HUDEP-2 (cell line): ENCODE measurements around the gene RIC8A.
A peak's percentile ranks its signal among the peaks of the same experiment; 100 is the strongest.

Experiments used
- DNase-seq, 76 experiments: peaks; one replicate each; lab custom pipeline; 2025; ENCODE audit not compliant: unreplicated experiment in 76 of 76; lab: John Stamatoyannopoulos, UW

The RIC8A gene

DNA sequence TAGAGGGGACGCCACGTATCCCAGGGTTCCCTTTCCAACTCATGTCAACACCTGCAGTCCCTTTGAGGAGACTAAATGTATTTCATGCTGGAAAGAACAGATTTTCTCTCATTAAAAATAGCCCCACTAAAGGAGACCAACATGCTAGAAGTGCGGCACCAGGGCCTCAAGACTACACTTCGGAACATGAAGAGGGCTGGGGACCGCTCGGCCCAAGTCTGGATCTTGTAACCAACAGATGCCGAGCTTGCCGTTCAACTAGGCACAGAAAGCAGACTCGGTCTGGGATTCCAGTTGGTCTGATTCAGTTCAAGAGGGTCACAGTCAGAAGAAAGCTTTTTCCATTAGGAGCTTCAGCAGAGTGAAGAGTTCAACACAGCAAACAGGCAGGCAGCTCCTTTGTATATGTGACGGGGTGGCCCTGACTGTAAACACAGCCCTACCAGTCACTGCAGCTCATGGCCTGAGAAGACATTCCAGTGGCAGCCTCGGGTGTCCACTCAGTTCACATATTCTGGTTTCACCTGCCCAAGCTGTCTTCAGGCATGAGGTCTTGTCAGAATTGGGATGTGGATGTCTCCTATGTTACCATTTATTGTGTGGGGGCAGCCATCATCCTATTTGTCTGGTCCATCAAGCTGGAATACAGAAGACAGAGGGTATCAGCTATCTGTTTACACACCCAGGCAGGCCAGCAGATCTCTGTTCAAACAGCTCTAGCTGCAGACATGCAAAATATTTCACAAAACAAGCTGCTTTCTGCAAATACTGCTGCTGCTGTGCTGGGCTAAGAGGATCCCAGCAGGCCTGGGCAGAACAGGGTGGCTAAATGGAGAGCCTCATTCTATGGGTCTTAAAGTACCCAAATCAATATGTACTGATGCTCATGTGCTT lies 8.8 kb downstream of the RIC8A start:
- DNase-seq: no peak

DNA sequence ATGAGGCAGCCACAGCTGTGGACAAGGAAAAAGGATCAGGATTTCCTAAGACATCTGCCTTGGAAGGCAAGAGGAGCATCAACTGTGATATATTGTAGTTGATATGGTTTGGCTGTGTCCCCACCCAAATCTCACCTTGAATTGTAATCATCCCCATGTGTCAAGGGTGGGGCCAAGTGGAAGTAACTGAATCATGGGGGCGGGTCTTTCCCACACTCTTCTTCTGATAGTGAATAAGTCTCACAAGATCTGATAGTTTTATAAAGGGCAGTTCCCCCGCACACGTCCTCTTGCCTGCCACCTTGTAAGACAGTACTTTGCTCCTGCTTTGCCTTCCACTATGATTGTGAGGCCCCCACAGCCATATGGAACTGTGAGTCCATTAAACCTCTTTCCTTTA lies 10.2 kb downstream of the RIC8A start:
- DNase-seq: peak in 2 of 76 experiments; percentile 11 to 14

DNA sequence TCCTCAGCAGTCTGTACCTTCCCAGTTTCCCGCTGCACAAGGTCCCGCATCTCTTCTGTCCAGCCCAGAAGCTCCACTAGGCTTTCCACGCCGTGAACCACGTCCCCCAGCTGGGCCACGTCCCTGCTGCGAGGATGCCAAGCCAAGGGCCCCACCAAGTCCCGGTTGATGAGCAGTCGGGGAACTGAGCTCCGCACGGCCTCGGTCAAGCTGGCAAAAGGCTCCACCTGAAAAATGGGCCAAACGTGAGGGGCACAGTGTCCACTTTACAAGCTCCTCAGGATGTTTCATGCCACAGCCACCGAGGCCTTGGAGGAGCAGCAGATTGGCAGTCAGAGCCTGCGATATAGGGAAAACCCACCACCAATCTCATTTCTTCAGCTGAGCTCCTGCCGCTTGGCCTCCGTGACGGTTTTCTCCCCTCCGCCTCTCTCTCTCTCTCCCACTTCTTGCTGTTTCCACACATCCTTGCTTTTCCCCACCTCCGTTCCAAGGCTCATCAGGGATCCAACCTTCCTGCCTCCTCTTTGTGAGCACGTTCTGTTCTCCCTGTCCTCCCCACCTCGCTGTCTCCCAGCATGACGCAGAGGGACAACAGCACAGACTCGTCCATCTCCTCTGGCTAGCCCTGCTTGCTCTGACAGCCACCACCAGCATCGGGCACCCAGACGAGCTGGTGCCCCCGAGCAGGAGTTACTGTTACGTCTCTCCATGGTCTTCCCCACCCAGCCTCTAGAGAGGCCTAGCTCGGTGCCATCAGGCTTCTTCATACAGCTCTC lies 11.5 kb downstream of the RIC8A start:
- no peak for DNase-seq

DNA sequence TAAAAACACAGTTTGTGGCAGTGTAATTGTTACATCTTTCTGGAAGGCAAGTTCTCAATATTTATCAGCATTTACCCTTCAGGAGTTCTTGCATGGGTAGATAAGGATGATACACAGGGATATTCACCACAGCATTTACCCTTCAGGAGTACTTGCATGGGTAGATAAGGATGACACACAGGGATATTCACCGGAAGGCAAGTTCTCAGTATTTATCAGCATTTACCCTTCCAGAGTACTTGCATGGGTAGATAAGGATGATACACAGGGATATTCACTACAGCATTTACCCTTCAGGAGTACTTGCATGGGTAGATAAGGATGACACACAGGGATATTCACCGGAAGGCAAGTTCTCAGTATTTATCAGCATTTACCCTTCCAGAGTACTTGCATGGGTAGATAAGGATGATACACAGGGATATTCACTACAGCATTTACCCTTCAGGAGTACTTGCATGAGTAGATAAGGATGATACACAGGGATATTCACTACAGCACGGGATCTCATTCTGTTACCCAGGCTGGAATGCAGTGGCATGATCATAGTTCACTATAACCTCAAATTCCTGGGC lies 13.2 kb downstream of the RIC8A start:
- peak in 37 of 76 experiments; percentile 8 to 92 (median 73) for DNase-seq

DNA sequence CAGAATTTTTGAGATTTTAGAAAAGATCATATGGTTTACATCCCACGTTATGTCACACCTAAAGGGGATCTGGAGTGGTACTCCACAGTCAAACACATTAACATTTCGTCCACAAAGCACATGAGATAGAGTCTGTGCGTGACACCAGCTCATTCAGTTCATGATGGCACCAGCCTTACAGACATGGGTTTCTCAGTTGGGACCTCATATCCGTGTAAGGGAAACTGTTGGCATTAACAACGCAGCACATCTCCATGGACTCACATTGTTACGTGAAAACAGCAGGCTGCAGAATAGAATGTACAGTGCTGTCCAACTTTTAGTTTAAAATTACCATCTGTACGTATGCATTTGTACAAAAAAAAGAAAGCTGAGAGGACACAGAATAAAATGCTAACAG lies 14.0 kb downstream of the RIC8A start:
- DNase-seq: no peak

DNA sequence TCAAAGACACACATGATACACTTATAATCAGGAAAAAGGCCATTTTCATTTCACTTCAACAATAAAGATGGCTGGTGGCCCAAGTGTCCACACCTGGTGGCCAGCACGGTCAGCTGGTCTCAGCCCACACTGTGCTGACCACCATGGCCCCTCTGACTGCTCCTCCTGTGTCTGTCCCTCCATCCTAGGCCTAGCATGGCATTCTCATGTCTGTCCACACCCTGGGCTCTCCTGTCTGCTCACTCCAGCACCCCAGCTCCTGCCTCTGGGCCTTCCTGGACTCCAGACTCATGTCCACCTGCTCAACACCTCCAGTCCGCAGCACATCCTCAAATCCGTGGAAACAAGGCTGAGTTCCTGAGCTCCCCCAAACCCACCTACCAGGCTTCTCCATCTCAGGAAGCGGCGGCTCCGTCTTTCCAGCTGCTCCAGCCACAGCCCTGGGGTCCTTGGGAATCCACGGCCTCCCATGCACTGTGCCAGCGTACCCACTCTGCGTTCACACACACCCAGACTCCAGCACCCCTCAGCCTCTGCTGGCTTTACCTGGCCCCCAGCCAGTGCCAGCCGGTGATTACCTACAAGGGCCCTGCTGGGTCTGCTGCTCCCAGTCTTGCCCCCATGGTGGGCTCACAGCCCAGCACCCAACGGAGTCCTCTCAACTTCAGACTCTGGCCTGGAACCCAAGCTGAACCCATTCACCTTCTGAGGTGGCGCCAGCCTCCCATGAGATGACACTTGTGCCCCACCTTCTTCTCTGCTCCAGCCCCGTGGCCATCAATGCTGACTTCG lies 14.7 kb downstream of the RIC8A start:
- DNase-seq: no peak

DNA sequence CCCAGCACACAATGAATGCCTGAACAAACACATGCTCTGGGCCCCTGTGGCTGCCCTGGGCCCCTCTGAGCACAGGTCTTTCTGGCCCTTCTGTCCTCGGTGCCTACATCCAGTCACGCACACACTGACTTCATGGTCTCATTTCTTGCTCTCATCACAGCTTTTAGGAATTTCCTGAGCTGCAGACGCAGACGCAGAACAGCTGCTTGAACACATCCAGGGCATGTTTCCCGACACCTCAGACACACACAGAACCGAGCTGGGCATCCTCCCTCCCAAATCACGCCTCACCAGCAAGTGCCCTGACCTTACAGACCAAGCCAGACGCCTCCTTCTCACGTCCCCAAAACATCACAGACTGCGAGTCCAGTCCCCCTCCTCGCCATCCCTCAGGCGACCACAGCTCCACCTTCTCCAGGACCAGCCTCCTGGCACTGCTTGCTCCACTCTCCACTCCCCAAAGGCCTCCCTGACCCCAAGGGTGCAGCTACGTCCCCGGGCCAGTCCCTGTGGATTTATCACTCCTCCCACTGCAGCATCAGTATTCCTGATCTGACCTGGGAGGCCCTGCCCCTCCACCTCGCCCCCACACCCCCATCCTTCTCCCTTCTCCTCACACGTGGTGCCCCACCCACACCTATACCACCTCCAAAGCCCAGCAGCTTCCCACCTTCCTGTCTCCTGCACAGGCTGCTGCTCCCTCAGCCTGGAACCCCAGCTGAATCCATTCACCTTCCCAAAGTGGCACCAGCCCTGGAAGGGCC lies 15.7 kb downstream of the RIC8A start:
- no peak for DNase-seq

DNA sequence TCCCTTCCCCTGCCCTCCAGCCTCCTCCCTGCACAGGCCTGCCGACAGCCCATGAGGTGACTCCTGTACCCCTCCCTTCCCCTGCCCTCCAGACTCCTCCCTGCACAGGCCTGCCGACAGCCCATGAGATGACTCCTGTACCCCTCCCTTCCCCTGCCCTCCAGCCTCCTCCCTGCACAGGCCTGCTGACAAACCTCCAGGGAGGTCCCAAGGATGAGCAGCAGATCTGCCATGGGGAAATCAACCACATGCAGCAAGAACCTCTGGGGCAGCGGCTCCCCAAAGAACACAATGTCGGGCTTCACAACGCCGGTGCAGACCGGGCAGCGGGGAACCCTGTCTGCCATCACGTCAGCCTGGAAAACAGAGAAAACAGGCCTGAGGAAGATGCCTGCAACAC lies 16.4 kb downstream of the RIC8A start:
- DNase-seq: no peak

DNA sequence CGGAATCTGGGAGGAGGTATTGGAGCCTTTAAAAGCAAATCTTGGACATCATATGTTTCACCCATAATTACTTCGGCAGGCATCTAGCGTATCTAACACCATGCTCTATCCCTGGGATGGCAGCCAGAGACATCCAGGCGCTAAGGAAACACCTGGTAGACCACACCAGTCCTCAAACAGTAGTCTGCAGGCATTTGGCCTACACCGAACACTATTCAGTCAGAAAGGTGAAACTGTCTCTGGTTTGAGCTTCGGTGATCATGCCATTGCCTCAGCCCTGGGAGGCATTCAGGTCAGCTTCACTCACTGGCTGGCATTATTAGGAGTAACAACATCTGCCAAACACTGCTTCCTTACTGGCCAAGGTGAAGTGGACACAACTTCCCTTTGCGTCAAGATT lies 16.9 kb downstream of the RIC8A start:
- DNase-seq: no peak

DNA sequence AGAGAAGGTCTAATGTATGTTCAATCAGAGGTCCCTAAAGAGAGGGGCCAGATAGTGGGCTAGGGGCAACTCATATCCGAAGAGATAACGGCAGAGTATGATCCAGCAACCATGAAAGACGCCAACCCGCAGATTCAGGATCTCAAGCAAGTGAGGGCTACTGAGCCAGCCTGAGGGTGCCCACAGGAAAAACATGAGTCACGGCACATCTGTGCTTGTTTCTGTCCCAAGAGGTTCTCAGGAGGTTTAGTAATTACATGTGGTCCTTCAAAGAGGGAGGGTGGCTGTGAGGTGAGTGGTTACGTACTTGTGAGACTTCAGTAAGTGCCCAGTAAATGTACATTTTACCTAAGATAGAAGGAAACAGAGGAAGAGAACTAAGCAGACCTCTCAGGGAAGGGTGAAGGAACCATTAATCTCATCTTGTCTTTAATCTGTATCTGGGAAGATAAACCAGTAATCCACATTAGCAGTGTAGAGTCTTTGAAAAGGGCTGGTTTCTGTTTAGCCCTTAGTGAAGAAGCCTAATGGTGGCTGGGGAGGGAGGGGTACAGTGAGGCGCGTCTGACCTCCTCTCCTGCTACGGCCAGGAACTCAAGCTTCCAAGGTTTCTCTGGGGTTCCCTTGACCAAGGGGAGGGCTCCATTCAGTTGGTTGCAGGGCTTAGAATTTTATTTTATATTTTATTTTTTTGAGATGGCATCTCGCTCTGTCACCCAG lies 18.4 kb downstream of the RIC8A start:
- DNase-seq: no peak

DNA sequence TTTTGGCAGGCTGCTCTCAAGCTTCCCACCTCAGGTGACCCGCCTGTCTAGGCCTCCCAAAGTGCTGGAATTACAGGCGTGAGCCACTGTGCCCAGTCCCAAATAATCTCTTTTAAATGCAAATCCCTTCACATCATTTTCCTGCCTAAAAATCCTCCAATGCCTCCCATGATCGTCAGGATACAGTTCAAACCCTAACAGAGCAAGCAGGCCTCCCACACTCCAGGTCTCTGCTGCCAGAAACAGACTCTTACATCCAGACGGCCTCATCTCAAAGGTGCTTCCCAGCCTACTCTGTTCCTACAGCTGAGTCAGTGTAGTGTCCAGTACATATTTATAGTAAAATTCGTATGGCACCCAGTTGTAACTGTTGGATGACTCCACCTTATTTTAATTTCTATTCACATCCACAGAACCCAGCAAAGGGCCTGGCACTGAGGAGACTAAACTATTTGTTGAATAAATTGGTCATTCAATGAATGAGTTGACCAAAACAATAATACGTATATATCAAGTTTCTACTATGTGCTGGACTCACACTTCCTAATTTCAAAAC lies 20.4 kb downstream of the RIC8A start:
- no peak for DNase-seq

DNA sequence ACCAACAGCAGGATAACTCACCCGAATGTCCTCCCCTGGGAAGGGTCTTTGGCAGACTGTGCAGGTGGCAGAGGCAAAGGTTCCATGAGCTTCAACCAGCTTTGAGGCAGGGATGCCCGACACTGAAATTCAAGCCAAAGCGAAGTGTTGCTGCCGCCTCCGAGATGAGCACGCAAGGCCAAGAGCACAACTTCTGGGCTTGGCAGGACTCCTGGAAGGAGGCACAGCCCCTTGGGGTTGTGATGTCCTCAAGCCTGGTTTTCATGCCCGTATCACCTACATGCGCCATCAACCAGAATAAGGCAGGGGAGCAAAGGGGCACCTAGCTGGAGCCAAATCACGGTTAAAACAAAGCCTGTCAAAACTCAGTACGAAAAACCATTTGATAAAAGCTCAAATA lies 22.9 kb downstream of the RIC8A start:
- DNase-seq: no peak

DNA sequence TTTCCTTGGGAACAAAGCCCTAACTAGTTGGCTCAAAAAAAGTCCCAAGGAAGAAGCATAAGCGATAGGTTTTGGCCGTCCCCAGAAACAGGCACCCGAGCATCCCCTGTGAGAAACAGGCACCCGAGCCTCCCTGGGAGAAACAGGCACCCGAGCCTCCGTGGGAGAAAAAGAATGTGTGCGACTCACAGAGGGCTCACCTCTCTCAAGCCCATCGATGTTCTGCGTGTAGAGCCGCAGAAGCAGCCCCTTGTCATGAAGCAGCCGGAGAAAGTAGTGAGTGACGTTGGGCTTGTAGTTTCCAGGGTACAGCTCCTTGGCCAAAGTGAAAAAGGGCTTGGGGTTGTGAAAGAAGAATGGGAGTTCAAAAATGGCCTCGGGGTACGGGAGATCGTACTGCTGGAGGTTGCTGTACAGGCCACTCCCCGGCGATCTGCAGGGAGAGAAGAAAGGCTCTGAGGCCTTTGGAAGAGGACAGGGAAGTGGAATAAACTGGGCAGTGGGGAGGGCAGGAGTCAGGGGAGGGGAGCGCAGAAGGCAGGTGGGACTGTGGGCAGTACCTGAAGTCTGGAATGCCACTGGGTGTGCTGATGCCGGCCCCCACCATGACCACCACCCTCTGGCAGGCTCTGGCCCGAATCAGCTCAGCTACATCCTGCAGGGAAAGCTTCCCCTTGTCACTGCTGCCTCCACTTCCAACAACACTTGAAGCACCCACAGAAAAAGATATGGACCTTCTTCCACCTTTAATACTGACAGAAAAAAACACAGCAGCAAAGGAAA lies 25.5 kb downstream of the RIC8A start:
- DNase-seq: no peak

DNA sequence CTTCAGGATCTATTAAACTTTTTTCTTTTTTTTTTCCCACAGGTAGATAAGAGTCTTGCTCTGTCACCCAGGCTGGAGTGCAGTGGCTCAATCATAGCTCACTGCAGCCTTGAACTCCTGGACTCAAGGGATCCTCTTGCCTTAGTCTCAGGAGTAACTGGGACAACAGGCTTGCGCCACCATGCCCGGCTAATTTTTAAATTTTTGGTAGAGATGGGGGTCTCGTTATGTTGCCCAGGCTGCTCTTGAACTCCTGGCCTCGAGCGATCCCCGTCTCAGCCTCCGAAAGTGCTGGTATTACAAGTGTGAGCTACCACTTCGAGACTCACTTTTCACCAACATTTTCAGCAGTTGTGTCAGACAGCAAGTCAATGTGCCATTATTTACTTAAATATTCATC lies 27.7 kb downstream of the RIC8A start:
- no peak for DNase-seq

DNA sequence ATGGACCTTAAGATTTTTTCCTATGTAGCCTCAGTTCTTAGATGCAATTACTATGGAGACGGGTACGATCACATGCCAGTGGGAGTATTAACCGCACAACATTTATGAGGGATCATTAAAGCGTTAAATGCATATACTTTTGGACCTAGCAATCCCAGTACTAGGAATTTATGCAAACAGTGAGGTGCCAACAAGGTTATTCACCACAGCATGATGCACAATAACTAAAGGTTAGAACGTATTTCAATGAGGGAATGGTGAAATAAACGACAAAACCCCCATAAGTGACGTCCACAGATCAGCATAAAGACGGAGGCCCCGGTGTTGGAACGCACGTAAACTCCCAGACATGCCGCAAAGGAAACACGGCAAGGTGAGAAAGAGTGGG lies 28.1 kb downstream of the RIC8A start:
- DNase-seq: peak in 2 of 76 experiments; percentile 5 to 49

DNA sequence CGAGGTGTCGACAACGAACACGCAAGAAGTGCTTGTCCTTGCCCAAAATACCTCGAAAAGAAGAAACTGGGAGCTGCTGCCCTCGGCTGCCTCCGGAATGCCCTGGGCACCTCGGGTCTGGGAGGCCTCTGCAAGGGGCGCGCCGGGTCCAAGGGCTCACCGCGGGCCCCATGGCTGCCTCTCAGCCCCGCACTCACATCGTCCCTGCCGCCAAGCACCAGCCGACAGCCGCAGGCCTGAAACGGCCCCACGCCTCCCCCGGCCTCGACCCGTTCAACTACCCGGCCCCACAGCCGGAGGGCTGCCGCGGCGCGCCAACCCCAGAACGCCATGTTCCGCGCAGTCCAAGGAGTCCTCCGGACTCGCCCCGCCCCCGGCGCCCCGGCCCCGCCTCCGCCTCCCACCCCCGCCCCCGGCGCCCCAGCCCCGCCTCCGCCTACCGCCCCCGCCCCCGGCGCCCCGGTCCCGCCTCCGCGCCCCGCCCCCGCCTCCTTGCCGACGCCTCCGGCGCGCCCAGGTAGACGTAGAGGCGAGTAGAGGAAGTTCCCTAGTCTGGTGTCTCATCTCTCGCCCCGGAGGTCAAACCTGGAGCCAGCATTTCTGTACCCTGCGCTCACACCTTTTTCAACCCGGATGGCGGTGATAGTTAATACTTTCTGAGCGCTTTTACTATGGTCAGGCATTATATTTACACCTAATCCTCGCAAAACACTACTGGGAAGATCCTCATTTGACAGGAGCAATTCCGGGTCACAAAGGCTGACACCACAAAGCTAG lies 28.7 kb downstream of the RIC8A start, which contains the start of gene SIRT3:
TSS of gene SIRT3 (minus strand) at position 346 of the 777 bp plus-strand sequence. CDS start at position 332, 14 bp downstream.
- DNase-seq: peak in 74 of 76 experiments; percentile 12 to 89 (median 74)
